HG03521 (cell line): ENCODE measurements around the gene DENND2A.
A peak's percentile ranks its signal among the peaks of the same experiment; 100 is the strongest.
"Not testable (repeated sequence)": the region's sequence is repeated elsewhere in the genome, so short reads cannot be mapped to it uniquely, and the experiment has no call there.

Experiments used
- ATAC-seq: cut with Tn5 transposase; IDR thresholded peaks from one replicate; pipeline ENCODE4 v1.9.1; 2021; ENCODE audit warnings: mild to moderate bottlenecking, moderate library complexity; ENCODE audit not compliant: unreplicated experiment

Gene DENND2A

DNA sequence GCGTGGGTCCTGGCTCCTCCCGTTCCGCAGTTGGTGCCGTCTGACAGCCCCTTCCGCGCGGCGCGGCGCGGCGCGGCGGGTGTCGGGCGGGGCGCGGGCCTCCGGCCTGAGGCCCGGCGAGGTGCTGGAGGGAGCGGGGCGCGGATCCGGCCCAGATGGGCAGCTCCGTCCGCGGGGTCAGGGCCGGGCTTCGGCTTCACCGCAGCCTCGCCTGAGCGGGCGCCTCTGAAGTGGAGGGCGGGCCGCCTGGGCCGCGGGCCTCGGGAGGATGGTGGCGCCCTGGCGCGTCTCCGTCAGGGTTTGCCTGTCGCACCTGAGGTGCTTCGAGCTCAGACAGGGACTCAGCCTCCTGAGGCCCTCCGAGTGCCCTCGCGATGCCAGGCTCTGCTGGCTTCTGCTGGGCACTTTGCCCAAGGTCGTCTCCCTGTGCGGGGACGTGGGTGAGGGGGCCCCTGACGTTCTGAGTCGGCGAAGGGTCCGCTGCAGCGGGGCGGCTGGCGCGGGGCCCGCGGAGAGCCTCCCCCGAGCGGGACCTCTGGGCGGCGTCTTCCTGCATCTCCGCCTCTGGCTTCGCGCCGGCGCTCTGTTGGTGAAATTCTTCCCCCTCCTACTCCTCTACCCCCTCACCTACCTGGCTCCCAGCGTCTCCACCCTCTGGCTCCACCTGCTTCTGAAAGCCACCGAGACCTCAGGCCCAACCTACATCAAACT lies 32.6 kb upstream of the DENND2A start:
- peak; percentile 44 for ATAC-seq

GRCh38 chr7:140672382-140673062 lies 31.9 kb upstream of the DENND2A start, which contains the start of gene ADCK2:
Gene ADCK2, plus strand, starts transcription at chr7:140672945. Its CDS starts 386 bp downstream, at chr7:140673331.
- peak; percentile 53 for ATAC-seq

DNA sequence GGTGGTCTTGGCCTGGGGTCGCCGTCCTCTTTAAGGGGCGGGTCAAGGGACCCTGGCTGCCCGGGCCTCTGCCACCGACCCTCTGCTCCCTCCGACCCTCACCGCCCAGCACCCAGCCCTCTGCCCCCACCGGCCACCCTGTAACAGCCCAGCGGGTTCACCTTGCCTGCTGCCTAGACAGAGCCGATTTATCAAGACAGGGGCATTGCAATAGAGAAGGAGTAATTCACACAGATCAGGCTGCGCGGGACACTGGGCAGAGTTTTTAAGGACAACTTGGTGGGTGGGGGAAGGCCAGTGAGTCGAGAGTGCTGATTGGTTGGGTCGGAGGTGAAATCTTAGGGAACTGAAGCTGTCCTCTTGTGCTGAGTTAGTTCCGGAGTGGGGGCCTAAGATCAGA lies 31.4 kb upstream of the DENND2A start:
- ATAC-seq, result no peak

GRCh38 chr7:140670343-140670935 lies 29.8 kb upstream of the DENND2A start:
- no peak for ATAC-seq

DNA sequence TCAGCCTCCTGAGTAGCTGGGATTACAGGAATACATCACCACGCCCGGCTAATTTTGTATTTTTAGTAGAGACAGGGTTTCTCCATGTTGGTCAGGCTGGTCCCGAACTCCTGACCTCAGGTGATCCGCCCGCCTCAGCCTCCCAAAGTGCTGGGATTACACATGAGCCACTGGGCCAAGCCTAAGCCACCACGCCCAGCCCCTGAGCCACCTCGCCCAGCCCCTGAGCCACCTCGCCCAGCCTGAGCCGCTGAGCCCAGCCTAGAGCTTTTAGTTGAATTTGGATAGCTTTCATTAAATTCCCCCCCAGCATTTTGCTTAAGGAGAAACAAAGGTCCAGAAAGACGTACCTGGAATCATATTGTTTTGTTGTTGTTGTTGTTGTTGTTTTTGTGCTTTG lies 29.2 kb upstream of the DENND2A start:
- ATAC-seq, result not testable (repeated sequence)

DNA sequence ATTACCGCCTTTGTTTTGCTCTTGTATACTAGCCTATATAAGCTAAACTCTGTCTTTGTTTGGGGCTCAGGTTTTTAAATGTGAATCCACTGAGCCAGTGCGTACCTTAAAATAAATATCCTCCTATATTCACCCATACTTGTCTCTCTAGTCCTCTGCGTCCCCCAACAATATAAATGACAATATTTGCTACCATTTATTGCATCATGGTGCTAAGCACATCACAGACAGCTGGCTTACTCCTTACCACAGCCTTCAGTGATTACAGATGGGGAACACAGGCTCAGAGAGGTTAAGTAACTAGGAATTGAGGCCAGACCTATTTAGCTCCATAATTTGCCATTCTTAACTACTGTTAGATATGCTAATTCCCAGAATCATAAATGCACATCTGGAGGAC lies 28.7 kb upstream of the DENND2A start:
- ATAC-seq, result no peak

- ATAC-seq, result no peak
Measured at GRCh38 chr7:140668641-140669040, 28.0 kb upstream of the DENND2A start.

- ATAC-seq, result no peak
Measured at GRCh38 chr7:140667476-140667875, 26.9 kb upstream of the DENND2A start.

DNA sequence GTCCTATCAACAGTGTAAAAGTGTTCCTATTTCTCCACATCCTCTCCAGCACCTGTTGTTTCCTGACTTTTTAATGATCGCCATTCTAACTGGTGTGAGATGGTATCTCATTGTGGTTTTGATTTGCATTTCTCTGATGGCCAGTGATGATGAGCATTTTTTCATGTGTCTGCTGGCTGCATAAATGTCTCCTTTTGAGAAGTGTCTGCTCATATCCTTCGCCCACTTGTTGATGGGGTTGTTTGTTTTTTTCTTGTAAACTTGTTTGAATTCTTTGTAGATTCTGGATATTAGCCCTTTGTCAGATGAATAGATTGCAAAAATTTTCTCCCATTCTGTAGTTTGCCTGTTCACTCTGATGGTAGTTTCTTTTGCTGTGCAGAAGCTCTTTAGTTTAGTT lies 22.3 kb upstream of the DENND2A start:
- ATAC-seq, result not testable (repeated sequence)

DNA sequence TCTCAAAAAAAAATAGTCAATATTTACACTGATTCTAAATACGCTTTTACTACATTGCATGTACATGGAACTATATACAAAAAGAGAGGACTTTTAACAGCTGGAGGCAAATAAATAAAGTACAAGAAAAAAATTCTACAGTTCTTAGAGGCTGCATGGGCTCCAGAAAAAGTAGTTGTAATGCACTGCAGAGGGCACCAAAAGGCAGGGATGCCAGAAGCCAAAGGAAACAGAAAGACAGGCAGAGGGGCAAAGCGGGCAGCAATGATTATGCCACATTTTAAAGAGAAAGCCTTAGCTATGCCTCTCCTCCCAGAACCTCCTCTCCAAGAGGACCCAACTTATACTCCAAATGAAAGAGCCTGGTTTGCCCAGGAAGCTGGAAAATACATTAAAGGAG lies 20.5 kb upstream of the DENND2A start:
- ATAC-seq, result no peak

- ATAC-seq, result no peak
Measured at GRCh38 chr7:140659856-140660255, 19.2 kb upstream of the DENND2A start.

DNA sequence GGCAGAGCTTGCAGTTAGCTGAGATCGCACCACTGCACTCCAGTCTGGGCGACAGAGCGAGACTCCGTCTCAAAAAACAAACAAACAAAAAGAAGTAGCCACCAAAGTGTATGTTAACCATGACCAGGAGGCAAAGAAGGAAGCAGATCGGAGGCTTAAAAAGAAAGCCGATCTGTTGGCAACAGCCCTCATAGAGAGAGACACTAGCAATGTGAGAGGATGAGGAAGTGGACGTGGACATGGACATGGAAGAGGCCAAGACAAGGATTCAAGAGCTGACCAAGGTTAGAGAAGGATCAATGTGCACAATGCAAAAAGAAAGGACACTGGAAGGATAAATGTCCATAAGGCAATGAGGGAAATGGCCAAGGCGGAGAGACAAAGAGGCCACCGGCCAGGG lies 17.3 kb upstream of the DENND2A start:
- ATAC-seq, result no peak

DNA sequence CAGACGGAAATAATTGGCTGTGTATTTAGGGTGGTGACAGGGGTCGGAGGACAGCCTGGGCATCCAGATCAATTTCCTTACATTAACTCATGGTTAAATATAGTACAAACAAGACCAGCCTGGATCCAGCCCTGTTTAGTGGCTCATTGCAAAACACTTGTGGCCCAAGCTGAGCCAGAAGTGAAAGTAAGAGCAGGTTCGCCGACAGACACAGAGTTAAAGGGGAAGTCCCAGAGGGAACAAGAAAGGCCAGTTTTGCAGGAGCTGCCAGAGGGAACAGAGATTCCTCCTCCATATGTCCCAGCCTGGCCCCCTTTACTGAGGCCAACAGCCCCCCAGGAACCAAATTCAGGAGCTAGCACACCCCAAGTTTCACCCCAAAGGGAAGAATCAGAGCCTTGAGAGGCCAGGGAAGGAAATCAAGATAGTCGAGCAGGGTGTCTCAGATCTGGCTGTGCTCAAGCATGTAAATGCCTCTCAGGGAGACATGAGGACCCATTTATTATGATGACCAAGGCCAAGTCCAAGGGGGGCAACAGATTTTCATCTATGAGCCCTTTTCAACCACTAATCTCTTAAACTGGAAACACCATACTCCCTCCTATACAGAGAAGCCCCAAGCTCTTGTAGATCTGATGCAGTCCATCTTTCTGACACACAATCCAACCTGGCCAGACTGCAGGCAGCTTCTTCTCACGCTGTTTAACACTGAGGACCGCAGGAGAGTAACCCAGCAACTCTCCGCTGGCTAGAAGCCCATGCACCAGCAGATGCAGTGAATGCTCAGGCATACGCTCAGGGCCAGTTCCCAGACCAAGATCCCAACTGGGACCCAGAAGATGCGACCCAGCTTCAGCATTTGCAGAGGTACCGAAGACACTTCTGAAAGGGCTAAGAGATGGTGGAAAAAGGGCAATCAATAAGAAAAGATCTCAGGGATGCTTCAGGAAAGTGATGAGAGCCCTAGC lies 16.2 kb upstream of the DENND2A start:
- peak; percentile 90 for ATAC-seq

DNA sequence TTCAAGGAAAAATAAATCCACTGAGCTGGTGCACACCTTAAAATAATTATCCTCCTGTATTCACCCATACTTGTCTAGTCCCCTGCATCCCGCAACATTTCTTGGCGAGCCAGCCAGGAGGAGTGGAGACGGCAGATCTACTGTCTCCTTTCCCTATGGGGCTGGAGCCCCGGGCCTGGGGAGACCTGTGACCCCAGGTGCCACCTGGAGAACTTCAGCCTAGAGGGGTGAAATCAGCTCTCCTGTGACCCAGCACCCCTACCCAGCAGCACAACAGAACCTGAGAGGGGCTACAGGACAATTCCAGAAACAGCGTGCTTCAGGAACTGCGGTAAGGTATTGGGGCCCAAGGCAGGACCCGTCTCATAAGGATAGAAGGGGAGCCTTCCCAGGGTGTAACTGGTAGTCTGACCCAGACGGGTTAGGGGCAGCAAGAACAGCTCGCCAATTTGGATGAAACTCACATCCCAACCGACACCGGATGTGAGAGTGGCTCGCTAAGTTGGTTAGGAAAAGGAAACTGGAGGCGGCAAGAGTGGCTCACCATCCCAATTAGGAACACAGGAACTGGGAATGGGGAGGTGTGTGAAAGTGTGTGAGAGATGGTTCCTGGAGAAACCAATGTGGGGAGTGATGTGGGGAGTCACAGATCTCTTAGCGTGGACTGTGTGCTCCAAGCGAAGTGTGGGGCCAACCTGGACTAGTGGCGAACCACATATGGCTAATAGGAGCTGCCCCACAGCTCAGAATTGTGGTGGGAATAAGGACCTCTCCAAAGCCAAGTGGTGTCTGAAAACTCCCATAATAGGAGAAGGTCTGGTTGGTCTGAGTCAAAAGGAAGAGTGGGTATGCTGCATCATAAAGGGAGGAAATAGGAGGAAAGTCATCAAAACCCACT lies 15.1 kb upstream of the DENND2A start:
- no peak for ATAC-seq

- ATAC-seq, result no peak
Measured at GRCh38 chr7:140654661-140655060, 14.0 kb upstream of the DENND2A start.

DNA sequence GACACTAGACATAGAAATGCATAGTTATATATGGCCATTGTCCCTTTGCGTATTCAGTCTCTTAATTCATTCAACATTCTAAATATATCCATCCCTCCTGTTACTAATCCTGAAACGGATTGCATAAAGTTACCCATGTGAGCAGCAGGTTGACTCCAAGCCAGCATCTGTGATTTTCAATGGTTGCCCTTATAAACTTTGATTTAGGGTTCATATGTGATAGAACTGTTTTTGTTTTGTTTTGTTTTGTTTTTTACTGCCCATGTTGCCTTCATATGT lies 13.4 kb upstream of the DENND2A start:
- no peak for ATAC-seq

GRCh38 chr7:140653319-140654108 lies 12.9 kb upstream of the DENND2A start:
- no peak for ATAC-seq

GRCh38 chr7:140650367-140650766 lies 9.8 kb upstream of the DENND2A start:
- ATAC-seq, result no peak

- no peak for ATAC-seq
Measured at GRCh38 chr7:140649556-140650205, 9.1 kb upstream of the DENND2A start.
